NCI-H1092 (cell line): ENCODE measurements around the gene AGO4.
"Not testable (repeated sequence)": the region's sequence is repeated elsewhere in the genome, so short reads cannot be mapped to it uniquely, and the experiment has no call there.

Experiments
- DNase-seq: peaks from one replicate; lab custom pipeline; 2025; lab: John Stamatoyannopoulos, UW

The AGO4 gene

DNA sequence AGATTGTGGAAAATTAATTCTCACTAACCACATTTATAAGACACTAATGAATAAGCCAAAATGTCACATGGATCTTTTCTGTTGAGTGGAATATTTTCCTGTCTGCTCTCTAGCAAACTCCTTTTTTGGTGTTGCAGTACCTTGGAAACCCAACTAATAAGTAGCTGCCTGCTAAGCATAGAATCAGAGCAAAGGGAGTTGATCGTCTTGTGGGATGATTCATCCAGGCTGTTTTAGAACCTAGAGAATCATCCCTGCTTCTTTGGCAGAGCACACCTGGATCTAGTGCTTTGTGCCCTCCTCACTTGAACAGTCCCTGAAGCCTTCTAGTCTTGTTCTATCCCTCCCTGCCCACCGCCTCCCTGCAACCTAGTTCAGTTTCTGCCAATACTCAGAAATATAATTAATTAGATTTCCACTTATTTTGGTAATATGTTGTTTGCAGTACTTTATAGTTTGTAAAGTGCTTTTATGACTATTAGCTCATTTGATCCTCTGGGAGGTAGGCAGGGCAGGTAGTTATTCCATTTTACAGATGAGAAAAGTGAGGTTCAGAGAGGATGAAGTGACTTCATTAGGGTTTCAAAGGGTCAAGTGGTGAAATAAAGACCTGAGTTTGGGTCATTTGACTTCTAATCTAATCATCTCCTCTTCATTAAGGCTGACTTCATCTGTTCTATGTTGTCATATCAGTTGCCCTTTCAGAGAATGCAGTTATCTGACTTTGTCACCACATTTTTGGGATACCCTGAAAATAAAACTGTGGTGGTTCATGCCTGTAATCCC, 2.5 kb downstream of the AGO4 start:
- no peak for DNase-seq

GRCh38 chr1:35812754-35813153, 4.9 kb downstream of the AGO4 start:
- DNase-seq: not testable (repeated sequence)

DNA sequence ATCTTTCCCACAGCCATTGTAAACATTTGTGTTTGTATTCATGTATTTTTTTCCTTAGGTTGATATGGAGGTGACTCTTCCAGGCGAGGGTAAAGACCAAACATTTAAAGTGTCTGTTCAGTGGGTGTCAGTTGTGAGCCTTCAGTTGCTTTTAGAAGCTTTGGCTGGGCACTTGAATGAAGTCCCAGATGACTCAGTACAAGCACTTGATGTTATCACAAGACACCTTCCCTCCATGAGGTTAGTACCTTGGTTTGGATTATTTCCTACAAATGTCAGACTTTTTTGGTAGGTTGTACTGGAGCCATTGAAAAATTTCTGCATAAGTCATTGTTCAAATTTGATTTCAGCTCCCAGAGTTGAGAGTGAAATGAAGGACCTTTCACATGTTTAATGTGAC, 17.4 kb downstream of the AGO4 start:
- DNase-seq: no peak

DNA sequence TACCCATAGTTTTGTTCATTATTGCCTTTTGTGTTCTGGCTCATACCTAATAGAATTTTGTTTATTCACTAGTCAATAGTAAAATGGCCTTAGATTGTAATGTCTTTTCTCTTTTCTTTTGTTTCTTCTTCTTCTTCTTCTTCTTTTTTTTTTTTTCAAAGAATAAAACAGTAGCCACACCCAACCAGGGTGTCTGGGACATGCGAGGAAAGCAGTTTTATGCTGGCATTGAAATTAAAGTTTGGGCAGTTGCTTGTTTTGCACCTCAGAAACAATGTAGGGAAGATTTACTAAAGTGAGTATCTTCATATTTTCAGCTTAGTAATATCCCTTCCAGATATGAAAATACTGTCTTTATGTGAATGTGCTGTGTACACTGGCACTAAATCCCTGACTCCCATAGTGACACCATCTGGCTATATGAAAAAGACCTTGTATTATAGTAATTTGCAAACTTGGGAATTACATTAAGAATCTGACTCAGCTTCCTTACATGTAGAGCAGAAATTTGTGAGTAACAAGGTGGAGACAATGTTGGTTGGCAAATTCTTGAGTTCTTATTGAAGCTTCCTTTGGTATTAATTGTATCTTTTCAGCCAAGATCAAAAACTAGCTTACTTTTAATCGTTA, 24.6 kb downstream of the AGO4 start:
- no peak for DNase-seq

GRCh38 chr1:35833395-35833794, 25.6 kb downstream of the AGO4 start:
- no peak for DNase-seq

DNA sequence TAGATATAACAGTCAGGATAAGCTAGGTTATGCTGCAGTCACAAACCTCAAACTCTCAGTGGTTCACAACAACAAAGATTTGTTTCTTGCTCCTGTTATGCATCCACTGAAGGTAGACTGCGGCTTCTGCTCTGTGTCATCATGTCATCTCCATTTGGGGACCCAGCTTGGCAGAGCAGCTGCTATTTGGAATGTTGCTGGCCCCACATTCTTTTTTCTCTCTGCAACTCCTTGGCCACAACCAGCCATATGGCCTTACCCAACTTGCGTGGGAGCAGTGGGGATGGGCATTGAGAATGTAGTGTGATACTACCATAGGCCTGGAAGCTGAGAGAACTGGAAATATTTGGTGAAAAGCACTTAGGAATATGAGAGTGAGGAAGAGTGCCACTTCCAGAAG, 26.4 kb downstream of the AGO4 start:
- DNase-seq: no peak

GRCh38 chr1:35835398-35835797, 27.6 kb downstream of the AGO4 start:
- DNase-seq: no peak

DNA sequence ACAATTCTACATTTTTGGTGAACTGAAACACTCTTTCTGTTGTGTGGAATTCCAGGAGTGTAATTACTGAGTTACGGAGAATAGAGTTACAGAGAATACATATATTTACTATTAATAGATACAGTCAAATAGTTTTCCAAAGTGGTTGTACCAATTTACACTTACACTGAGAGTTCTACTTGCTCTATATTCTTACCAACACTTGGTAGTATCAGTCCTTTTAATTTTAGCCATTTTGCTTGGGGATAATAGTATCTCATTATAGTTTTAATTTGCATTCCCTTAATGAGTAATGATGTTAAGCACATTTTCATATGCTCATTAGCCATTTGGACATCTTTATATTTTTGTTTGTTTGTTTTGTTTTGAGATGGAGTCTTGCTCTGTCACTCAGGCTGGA, 28.9 kb downstream of the AGO4 start:
- no peak for DNase-seq

- DNase-seq: no peak
Observed at GRCh38 chr1:35838693-35839245, 31.0 kb downstream of the AGO4 start.

GRCh38 chr1:35844826-35845225, 37.0 kb downstream of the AGO4 start:
- no peak for DNase-seq

- no peak for DNase-seq
Observed at GRCh38 chr1:35845766-35846165, 38.0 kb downstream of the AGO4 start.

DNA sequence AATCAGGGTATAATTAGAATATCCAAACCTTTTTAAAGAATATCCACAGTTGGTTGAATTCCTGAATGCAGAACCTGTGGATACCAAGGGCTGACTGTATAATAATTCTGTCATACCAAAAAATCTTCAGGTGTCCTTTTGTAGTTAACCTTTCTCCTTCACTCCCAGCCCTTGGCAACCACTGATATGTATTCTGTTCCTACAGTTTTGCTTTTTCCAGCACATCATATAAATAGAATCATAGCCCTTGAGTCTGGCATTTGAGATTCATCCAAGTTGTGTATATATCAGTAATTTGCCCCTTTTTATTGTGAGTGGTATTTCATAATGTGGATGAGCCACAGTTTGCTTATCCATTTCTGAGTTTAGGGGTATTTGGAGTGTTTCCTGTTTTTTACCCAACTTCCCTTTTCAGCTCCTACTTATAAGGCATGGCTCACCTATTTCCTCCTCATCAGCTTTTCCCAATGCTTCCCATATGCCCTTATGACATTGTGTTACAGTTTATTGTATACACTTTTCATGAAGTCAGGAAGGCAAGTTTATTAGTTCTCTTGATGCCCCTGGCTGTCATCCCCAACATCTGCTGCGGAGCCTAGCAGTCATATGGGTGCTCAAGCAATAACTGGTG, 40.2 kb downstream of the AGO4 start:
- no peak for DNase-seq

DNA sequence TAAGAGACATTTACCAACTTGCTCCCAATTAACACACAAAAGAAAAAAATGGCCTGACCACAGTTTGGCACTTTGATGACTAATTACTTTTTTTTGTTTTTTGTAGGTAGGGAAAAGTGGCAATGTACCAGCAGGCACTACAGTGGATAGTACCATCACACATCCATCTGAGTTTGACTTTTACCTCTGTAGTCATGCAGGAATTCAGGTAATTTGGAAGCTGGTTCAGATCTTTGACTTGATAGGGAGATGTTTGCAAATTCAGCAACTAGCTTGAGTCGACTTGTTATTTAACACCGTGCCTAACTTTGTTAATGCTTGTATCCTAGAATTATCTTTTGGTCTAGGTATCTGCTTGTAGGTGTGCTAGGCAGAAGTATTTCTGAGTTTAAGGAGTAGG, 42.2 kb downstream of the AGO4 start:
- DNase-seq: no peak

GRCh38 chr1:35850716-35851115, 42.9 kb downstream of the AGO4 start:
- DNase-seq: no peak

DNA sequence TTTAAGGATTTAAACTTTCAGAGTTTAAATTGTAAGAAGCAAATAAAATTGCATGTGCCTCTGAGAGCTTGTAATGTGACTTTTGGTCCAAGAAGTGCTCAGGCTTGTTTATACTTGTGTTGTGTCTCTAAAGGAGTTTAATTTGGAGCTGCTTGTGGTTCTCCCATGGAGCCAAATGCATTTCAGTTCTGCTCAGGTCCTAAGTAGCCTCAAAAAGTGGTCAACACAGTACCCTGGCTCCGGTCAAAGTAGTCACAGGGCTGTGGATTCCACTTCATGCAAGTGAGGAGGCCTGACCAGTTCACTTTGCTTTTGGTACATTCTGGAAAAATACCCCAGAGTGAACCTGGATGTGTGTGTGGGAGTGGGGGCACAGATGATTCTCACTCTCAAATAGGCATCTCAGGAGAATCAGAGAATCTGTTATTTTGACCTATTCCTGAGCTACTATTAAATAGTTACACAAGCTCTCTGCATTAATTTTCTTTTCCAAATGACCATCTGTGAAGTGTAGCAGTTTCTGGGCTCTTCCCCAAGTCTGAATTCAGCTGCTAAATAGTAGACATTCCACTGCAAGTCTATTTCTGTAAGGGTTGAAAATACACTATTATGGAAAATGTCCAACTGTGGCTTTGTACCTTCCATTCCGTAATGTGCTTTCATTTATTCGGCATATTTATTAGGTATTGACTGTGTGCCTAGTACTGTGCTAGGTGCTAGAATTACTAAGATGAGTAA, 43.5 kb downstream of the AGO4 start:
- no peak for DNase-seq

GRCh38 chr1:35852241-35852640, 44.4 kb downstream of the AGO4 start:
- no peak for DNase-seq

- DNase-seq: peak; percentile 72
Observed at GRCh38 chr1:35854989-35855700, 47.3 kb downstream of the AGO4 start.

- DNase-seq: no peak
Observed at GRCh38 chr1:35856964-35857363, 49.1 kb downstream of the AGO4 start.

DNA sequence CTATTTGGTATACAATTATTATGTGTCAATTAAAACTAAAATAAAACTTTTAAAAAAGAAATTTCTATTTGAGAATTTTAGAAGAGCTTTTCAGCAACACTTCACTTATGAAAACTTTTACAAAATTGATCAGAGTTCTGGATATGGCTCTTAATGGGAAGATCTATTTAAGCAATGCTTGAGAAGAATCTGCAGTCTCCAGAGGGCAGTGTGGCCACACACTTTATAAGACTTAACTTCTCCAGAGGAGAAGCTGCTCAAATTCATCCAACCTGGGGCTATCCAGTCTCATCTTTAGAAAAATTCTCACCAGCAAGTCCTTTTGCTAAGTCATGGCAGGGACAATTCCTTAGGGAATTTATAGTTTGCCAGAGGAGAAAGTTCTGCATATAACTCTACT, 50.0 kb downstream of the AGO4 start:
- no peak for DNase-seq

- DNase-seq: no peak
Observed at GRCh38 chr1:35860696-35861095, 52.9 kb downstream of the AGO4 start.

GRCh38 chr1:35863136-35863535, 55.3 kb downstream of the AGO4 start:
- no peak for DNase-seq
